Activated naive CD4-positive, alpha-beta T cell treated with anti-CD3 and anti-CD28 coated beads for 36 hours (primary cell): ENCODE data around the gene BLM. TPM values are rescaled to one million over a fixed set of nuclear protein-coding genes. Genes with fewer than 3 reads are reported as not detected.

Experiments
- CTCF ChIA-PET: fragments of 350-600 bp; sonication (Branson Sonifier 250); formaldehyde crosslinking; loops from one replicate; lab custom pipeline; 2021; ENCODE audit warnings: antibody characterized with exemption; lab: Charles Lee
- DNase-seq: peaks from one replicate; pipeline ENCODE4 v3.0.0-alpha.2; 2020
- H3K27ac Mint-ChIP-seq: one replicate; pipeline ENCODE4 v1.8.0; 2021; ENCODE audit warnings: mild to moderate bottlenecking, mixed read lengths
- H3K27me3 Mint-ChIP-seq: one replicate; pipeline ENCODE4 v1.8.0; 2021; ENCODE audit warnings: low read depth, mixed read lengths
- H3K36me3 Mint-ChIP-seq: one replicate; pipeline ENCODE4 v1.8.0; 2021; ENCODE audit warnings: low read depth, mixed read lengths
- H3K4me1 Mint-ChIP-seq: one replicate; pipeline ENCODE4 v1.8.0; 2021; ENCODE audit warnings: low read depth, mixed read lengths
- H3K4me3 Mint-ChIP-seq: one replicate; pipeline ENCODE4 v1.8.0; 2021; ENCODE audit warnings: mild to moderate bottlenecking, moderate library complexity, mixed read lengths
- H3K9me3 Mint-ChIP-seq: one replicate; pipeline ENCODE4 v1.8.0; 2021; ENCODE audit warnings: mixed read lengths
- intact Hi-C: fragments of 100-400 bp; cut with micrococcal nuclease; formaldehyde crosslinking; loops from one replicate; pipeline ENCODE4 v1.15.1; 2023
- total RNA-seq, 2 experiments: library from RNA; stranded (reverse); gene quantifications; one replicate each; pipeline ENCODE4 v1.2.3, GENCODE V29; 2021

Gene BLM
- total RNA-seq, 2 experiments from 2014 or later: 62.9 to 70.4 TPM

DNA sequence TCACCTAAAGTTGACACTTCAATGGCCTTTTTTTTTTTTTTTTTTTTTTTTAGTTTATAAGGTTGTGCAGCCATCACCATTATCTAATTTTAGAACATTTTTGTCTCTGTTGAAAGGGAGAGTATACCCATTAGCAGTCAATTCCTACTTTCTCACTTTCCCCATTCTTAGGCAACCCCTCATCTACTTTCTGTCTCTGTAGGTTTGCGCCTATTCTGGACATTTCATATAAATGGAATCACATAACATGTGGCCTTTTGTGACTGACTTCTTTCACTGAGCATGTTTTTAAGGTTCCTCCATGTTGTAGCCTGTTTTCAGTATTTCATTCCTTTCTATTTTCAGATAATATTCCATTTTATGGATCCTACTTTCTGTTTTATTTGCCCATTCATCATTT, 56.3 kb downstream of the BLM start:
- Mint-ChIP-seq H3K27me3 (no peaks in the 10 kb centered on the region), H3K9me3 (no peaks in the 10 kb centered on the region), H3K4me1 (peaks cover 3% of the 10 kb centered on the region), H3K27ac (no peak overlapping the region), H3K36me3 (peaks cover 40% of the 10 kb centered on the region), H3K4me3 (no peak overlapping the region)
- no peak for DNase-seq
- intact Hi-C loops: no loop called here
- CTCF ChIA-PET: no interaction called here

DNA sequence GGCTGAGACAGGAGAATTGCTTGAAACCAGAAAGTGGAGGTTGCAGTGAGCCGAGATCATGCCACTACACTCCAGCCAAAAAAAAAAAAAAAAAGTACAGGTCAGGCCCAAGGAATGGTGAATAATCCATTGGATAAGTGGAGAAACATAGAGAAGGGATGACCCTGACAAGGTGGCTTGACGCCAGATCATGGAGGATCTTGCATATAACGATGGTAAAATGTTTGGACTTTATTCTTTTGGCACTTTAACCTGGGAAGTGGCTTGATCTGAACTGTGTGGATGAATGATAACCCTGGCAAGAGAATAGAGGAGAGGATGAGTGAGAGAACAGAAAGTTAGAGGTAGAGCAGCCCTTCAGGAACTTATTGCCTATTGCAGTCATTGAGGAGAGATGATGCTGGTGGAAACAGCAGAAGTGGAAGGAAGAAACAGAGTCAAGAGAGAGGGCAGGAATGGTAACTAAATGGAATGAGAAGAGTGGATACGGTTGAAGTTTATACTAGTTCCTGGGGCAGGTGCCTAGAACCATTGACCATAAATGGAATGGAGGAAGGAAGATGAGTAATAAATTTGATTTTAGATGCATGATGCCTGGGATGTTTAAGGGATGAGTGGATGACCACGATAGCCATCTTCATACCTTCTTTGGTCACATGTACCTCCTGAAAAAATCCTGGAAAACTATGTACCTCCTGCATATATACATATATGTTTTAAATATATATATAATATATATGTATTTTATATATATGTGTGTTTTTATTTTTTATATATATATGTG, 57.8 kb downstream of the BLM start:
- peaks cover 6% of the 10 kb centered on the region for H3K4me1 Mint-ChIP-seq
- no peak overlapping the region for H3K27ac Mint-ChIP-seq
- H3K27me3 Mint-ChIP-seq: no peaks in the 10 kb centered on the region
- H3K9me3 Mint-ChIP-seq: no peaks in the 10 kb centered on the region
- DNase-seq: no peak
- CTCF ChIA-PET: interaction anchor here (2.3 kb wide), 1 partner anchor 36 kb away, joined by 5 read pairs; no protein-coding TSS in a partner anchor
- intact Hi-C loops: no loop called here
- peaks cover 41% of the 10 kb centered on the region for H3K36me3 Mint-ChIP-seq
- H3K4me3 Mint-ChIP-seq: no peak overlapping the region

DNA sequence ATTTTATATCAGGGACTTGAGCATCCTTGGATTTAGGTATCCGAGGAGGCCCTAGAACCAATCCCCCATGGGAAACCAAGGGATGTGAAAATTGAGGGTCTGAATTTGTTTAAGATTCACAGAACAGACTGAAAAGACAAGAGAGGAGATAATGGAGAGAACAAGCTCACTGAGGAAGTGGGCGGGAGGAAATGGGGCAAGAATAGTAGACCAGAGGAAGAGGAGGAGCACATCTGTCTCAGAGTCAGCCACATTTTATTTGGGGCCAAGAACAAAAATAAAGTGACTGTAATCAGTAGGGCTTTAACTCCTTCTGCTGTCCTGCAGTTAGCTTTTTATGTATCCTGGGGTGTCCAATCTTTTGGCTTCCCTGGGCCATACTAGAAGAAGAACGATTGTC, 63.8 kb downstream of the BLM start:
- CTCF ChIA-PET: interaction anchor here (1.2 kb wide), 1 partner anchor 299 kb away, joined by 3 read pairs; no protein-coding TSS in a partner anchor
- intact Hi-C loops: loop anchor here (5.0 kb wide), 1 partner anchor 49 kb away; no protein-coding TSS in a partner anchor
- no peak overlapping the region for H3K4me3 Mint-ChIP-seq
- peaks cover 52% of the 10 kb centered on the region for H3K36me3 Mint-ChIP-seq
- DNase-seq: peak; percentile 12
- H3K4me1 Mint-ChIP-seq: peaks cover 10% of the 10 kb centered on the region
- H3K9me3 Mint-ChIP-seq: no peaks in the 10 kb centered on the region
- no peaks in the 10 kb centered on the region for H3K27me3 Mint-ChIP-seq
- peak overlapping the region; percentile 14 for H3K27ac Mint-ChIP-seq

DNA sequence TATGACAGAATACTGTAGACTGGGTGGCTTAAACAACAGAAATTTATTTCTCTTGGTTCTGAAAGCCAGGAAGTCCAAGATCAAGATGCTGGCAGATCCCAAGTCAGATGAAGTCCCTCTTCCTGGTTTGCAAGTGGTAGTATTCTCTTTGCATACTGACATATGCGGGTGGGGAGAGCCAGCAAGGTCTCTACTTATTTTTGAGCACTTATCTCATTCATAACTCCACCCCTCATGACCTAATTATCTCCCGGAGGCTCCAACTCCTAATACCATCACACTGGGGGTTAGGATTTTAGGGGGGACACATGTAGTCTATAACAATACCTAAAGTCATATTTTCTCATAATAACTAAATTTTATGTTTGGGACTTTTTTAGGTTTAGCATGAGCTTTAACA, 65.3 kb downstream of the BLM start:
- intact Hi-C loops: loop anchor here (5.0 kb wide), 1 partner anchor 50 kb away; no protein-coding TSS in a partner anchor
- DNase-seq: no peak
- Mint-ChIP-seq H3K9me3 (no peaks in the 10 kb centered on the region), H3K27ac (no peak overlapping the region), H3K36me3 (peaks cover 51% of the 10 kb centered on the region), H3K27me3 (no peaks in the 10 kb centered on the region), H3K4me3 (no peak overlapping the region), H3K4me1 (peaks cover 10% of the 10 kb centered on the region)
- CTCF ChIA-PET: interaction anchor here (1.0 kb wide), 1 partner anchor 149 kb away, joined by 3 read pairs; no protein-coding TSS in a partner anchor

GRCh38 chr15:90787881-90788280, 70.7 kb downstream of the BLM start:
- intact Hi-C loops: no loop called here
- DNase-seq: no peak
- Mint-ChIP-seq H3K9me3 (no peaks in the 10 kb centered on the region), H3K4me3 (no peak overlapping the region), H3K4me1 (no peaks in the 10 kb centered on the region), H3K27ac (no peak overlapping the region), H3K27me3 (no peaks in the 10 kb centered on the region), H3K36me3 (peaks cover 47% of the 10 kb centered on the region)
- CTCF ChIA-PET: interaction anchor here (0.8 kb wide), 1 partner anchor 145 kb away, joined by 4 read pairs; no protein-coding TSS in a partner anchor

- Mint-ChIP-seq H3K4me1 (no peaks in the 10 kb centered on the region), H3K4me3 (no peak overlapping the region), H3K27ac (no peak overlapping the region), H3K27me3 (no peaks in the 10 kb centered on the region), H3K9me3 (no peaks in the 10 kb centered on the region), H3K36me3 (peaks cover 53% of the 10 kb centered on the region)
- no peak for DNase-seq
- CTCF ChIA-PET: interaction anchor here (0.8 to 2.3 kb wide), 4 partner anchors 49 to 146 kb away, joined by 3 to 5 read pairs (median 4); partner anchors contain the start of gene HDDC3
- intact Hi-C loops: no loop called here
Measured at GRCh38 chr15:90789462-90789861, 72.3 kb downstream of the BLM start.

DNA sequence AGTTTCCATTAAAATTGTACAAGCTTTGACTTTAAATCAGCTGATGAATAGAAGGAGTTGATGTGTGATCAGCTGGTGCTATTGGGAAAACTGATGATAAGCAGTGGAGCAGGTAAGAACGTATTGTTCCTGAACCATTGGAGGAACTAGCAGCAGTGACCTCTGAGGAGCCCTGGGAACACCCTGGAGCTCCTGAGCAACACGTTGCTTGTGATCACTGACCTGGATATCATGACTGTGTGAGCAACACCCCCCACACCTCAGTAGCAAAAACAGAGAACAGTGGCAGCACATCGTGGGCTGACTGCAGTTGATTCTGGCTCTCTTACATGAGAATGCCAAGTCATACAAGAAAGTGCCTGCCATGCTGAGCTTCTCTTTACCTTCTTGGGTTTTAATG, 72.9 kb downstream of the BLM start:
- DNase-seq: no peak
- Mint-ChIP-seq H3K9me3 (no peaks in the 10 kb centered on the region), H3K36me3 (peaks cover 50% of the 10 kb centered on the region), H3K27ac (no peak overlapping the region), H3K4me3 (no peak overlapping the region), H3K27me3 (no peaks in the 10 kb centered on the region), H3K4me1 (no peaks in the 10 kb centered on the region)
- CTCF ChIA-PET: interaction anchor here (0.8 to 2.3 kb wide), 4 partner anchors 49 to 146 kb away, joined by 3 to 5 read pairs (median 4); partner anchors contain the start of gene HDDC3
- intact Hi-C loops: no loop called here

- intact Hi-C loops: no loop called here
- peaks cover 47% of the 10 kb centered on the region for H3K36me3 Mint-ChIP-seq
- DNase-seq: no peak
- CTCF ChIA-PET: interaction anchor here (1.2 to 2.3 kb wide), 3 partner anchors 50 to 141 kb away, joined by 3 to 5 read pairs (median 4); partner anchors contain the start of gene HDDC3
- no peaks in the 10 kb centered on the region for H3K4me1 Mint-ChIP-seq
- H3K27ac Mint-ChIP-seq: no peak overlapping the region
- no peak overlapping the region for H3K4me3 Mint-ChIP-seq
- H3K27me3 Mint-ChIP-seq: no peaks in the 10 kb centered on the region
- H3K9me3 Mint-ChIP-seq: no peaks in the 10 kb centered on the region
Measured at GRCh38 chr15:90790561-90790960, 73.4 kb downstream of the BLM start.

GRCh38 chr15:90794538-90794937, 77.4 kb downstream of the BLM start:
- CTCF ChIA-PET: no interaction called here

DNA sequence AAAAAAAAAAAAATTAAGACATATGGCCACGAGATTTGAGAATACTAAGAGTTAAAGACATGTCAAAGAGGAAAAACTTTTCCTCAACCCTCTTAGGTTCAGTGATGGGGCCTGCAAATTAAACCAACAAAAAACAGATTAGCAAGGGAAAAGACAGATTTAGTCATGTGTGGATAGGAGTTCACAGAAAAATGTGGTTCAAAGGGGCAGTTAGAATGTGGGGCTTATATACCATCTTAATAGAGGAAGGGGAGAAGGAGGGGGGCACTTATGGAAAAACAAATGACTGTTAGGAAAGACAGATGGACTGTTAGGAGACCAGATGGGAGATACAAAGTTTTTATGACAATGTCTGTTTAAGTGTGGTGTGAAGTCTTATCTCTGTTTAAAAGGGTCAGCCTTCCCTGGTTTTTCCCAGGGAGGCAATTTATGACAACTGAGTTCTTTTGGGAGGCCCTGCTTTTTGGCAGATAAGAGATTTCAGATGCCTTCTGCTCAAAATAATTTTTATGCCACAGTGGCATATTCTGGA, 82.6 kb downstream of the BLM start:
- CTCF ChIA-PET: no interaction called here
- H3K9me3 Mint-ChIP-seq: no peaks in the 10 kb centered on the region
- peaks cover 34% of the 10 kb centered on the region for H3K36me3 Mint-ChIP-seq
- H3K4me3 Mint-ChIP-seq: no peak overlapping the region
- no peak overlapping the region for H3K27ac Mint-ChIP-seq
- H3K27me3 Mint-ChIP-seq: no peaks in the 10 kb centered on the region
- no peaks in the 10 kb centered on the region for H3K4me1 Mint-ChIP-seq
- intact Hi-C loops: no loop called here
- no peak for DNase-seq

More at GRCh38 chr15:90794538-90794937, 77.4 kb downstream of the BLM start:
- no peak for DNase-seq
- Mint-ChIP-seq H3K36me3 (peaks cover 46% of the 10 kb centered on the region), H3K4me1 (no peaks in the 10 kb centered on the region), H3K27me3 (no peaks in the 10 kb centered on the region), H3K9me3 (no peaks in the 10 kb centered on the region), H3K27ac (no peak overlapping the region), H3K4me3 (no peak overlapping the region)
- intact Hi-C loops: no loop called here

DNA sequence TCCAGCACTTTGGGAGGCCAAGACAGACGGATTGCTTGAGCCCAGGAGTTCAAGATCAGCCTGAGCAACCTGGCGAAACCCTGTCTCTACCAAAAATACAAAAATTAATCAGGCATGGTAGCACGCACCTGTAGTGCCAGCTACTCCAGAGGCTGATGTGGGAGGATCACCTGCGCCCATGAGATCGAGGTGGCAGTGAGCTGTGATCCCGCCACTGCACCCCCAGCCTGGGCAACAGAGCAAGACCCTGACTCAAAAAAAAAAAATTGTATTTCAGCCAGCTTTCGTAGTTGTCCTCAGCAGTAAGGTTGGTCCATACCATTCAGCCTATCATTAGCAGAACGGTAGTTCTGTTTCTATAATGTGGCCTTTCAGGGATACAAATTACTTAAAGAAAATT, 84.7 kb downstream of the BLM start:
- intact Hi-C loops: no loop called here
- H3K9me3 Mint-ChIP-seq: no peaks in the 10 kb centered on the region
- no peak for DNase-seq
- no peak overlapping the region for H3K27ac Mint-ChIP-seq
- H3K27me3 Mint-ChIP-seq: no peaks in the 10 kb centered on the region
- CTCF ChIA-PET: no interaction called here
- H3K4me1 Mint-ChIP-seq: peaks cover 4% of the 10 kb centered on the region
- peaks cover 27% of the 10 kb centered on the region for H3K36me3 Mint-ChIP-seq
- no peak overlapping the region for H3K4me3 Mint-ChIP-seq

- CTCF ChIA-PET: interaction anchor here (1.3 to 2.4 kb wide), 3 partner anchors 11 to 126 kb away, joined by 5 to 17 read pairs (median 8); partner anchors contain the start of gene FES
- Mint-ChIP-seq H3K27ac (no peak overlapping the region), H3K27me3 (no peaks in the 10 kb centered on the region), H3K4me3 (no peak overlapping the region), H3K36me3 (peaks cover 47% of the 10 kb centered on the region), H3K9me3 (no peaks in the 10 kb centered on the region), H3K4me1 (peaks cover 7% of the 10 kb centered on the region)
- intact Hi-C loops: no loop called here
- no peak for DNase-seq
Measured at GRCh38 chr15:90807074-90807785, 90.1 kb downstream of the BLM start.
